Erythroblast (primary cell): ENCODE data around the gene DYNLT2.

ENCODE experiments used
- GATA1 ChIP-seq: IDR thresholded peaks from 2 replicates; pipeline ENCODE4 v1.6.1; 2011; ENCODE audit warnings: low read depth, mild to moderate bottlenecking, control low read depth, low read length, moderate library complexity
- POLR2A ChIP-seq: IDR thresholded peaks from 2 replicates; pipeline ENCODE4 v1.6.1; 2011; ENCODE audit warnings: mild to moderate bottlenecking, low read length

- no peak for TF ChIP-seq POLR2A
- TF ChIP-seq GATA1: no peak
These were observed 26.8 kb downstream of the DYNLT2 start, which contains the start of gene PHF10 for GRCh38 chr6:169724494-169725124.
